ENCODE measurements around the gene DDX1.
"Not testable (repeated sequence)": the region's sequence is repeated elsewhere in the genome, so short reads cannot be mapped to it uniquely, and the experiment has no call there.

Gene DDX1

DNA sequence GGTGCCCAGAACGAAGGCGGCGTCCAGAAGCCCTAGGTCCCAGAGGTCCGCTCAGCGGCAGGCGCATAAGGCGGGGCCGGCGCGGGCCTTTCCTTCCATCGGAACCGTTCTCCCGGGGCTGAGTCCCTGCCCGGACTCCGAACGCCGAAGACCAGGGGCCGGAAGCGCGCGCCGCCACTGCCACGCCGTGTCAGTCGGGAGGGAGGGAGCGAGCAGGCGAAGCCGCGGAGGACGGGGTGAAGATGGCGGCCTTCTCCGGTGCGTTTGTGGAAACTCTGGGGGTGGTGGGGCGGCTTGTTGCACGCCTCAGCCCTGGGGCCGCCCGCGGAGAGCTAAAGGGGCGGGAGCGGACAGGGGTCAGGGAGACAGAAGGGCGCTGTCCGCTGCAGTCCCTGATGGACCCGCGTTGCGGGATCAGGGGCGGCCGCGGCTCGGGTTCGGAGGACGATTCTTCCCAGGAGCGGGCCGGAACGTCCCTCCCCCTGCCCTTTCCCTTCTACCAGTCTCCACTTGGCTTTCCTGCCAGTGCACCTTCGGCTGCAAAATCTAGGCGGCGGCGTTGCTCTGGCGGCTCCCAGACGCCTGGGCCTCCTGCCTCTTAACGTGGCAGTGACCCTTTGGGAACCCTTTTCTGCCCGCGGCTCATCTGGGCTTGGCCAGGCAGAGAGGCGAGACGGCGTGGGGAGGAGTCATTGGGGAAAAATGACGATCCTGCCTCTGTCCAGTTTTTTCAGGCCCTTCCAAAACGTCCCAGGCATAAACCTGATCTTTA is at the start of gene DDX1:
Gene DDX1 (plus strand): TSS at position 177 of the 772 bp plus-strand sequence. CDS start 66 bp downstream, at position 243.
- DNase-seq (ENCODE audit: low spot score): peak; percentile 82

DNA sequence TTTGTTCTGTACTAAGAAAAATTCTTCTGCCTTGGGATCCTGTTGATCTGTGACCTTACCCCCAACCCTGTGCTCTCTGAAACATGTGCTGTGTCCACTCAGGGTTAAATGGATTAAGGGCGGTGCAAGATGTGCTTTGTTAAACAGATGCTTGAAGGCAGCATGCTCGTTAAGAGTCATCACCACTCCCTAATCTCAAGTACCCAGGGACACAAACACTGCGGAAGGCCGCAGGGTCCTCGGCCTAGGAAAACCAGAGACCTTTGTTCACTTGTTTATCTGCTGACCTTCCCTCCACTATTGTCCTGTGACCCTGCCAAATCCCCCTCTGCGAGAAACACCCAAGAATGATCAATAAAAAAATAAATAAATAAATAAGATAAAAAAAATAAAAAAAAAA is 49.4 kb upstream of the DDX1 start:
- not testable (repeated sequence) for DNase-seq (ENCODE audit: low spot score)

DNA sequence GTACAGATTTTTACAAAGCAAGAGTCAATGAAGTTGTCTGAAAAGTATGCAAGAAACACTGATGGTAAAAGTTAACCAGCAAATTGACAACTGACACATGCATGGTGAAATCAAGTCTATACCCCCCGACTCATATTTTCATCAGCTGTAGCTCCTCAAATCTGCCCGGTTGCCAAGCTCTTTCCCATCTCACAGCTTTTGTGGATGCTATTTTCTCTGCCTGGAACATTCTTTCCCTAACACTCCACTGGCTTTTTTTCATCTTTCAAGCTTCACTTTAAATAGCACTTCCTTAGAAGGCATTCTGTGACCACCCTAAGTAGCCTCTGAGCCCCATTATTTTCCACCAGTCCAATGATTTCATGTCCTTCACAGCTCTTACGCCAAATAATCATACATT is 48.6 kb upstream of the DDX1 start:
- DNase-seq (ENCODE audit: low spot score): no peak

DNA sequence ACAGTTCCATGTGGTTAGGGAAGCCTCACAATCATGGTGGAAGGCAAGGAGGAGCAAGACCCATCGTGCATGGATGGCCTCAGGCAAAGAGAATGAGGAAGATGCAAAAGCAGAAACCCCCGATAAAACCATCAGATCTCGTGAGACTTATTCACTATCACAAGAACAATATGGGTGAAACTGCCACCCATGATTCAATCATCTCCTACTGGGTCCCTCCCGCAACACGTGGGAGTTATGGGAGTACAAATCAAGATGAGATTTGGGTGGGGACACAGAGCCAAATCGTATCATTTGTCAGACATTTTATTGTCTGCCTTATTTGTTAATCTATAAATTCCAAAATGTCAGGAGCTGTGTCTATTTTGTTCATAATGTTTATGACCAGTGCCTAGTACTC is 48.1 kb upstream of the DDX1 start:
- DNase-seq (ENCODE audit: low spot score): no peak

DNA sequence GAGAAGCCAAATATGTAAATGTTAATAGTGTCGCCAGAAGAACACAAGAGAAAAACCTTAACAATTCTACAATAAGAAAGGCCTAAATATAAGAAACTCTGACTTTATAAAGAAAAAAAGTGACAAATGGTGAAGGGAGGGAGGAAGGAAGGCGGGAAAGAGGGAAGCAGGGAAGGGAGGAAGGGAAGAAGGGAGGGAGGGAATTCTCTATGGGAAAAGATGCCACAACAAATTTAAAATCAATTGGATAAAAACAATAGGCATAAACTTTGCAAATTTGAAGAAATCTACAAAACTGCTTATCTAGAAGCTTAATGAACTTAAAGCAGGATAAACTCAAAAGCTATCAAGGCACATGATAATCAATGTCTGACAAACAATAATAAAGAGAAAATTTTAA is 47.4 kb upstream of the DDX1 start:
- DNase-seq (ENCODE audit: low spot score): no peak

DNA sequence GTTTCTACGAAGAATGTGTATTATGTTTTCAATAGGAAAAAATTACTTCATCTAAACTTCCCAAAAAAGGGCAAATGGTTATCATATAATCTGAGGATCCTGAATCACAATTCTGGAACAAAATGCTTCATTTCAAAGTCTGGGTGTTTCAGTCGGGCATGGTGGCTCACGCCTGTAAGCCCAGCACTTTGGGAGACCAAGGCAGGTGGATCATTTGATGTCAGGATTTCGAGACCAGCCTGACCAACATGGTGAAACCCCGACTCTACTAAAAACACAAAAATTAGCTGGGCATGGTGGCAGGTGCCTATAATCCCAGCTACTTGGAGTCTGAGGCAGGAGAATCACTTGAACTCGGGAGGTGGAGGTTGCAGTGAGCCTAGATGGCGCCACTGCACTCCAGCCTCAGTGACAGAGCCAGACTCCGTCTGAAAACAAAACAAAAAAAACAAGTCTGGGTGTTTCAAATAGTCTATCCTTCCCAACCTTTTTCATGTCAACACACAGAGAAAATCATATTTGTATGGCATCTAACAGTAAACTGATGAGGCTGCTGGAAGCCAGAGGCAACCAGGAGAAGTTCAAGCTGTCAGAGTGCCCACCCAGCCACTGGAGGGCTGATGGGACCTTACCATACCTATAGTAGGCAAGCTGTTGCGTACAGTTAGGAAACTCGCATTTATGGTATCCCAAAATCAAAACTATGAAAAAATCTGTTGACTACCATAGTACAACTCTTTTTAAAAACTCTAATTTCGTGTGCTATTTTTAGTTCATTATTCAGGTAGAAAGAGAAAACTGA is 45.2 kb upstream of the DDX1 start:
- DNase-seq (ENCODE audit: low spot score): no peak

DNA sequence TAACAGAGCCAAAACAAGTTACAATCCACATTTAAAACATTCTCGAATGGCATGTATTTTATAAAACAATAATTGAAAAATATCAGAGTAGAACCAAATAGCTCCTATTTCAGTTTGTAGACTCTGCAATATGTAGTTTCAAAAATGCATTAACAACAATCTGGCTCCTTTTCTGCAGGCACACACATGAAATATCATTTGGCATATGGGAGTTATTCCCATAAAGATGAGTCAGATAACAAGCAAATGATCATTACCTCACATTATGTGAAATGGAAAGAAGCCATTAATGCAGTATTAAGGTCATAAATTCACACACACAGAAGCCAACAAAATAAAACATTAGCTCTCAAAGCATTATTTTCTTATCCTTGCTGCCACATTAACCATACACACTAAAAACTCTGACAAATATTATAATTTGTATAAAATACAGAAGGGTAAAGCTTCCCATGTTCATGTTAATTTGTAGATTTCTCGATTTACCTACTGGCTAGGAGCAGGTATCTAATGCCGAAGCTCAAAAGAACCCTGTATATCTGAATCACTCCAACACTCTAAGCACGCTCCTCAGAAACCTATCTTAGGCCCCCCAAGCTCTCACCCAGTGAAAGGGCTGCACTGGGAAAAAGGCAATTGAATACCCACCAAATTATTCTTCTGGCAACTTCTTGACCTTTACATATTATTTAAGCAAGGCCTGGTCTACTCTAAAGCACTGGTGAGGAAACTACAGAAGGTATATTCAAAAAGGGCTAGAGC is 44.4 kb upstream of the DDX1 start:
- no peak for DNase-seq (ENCODE audit: low spot score)

DNA sequence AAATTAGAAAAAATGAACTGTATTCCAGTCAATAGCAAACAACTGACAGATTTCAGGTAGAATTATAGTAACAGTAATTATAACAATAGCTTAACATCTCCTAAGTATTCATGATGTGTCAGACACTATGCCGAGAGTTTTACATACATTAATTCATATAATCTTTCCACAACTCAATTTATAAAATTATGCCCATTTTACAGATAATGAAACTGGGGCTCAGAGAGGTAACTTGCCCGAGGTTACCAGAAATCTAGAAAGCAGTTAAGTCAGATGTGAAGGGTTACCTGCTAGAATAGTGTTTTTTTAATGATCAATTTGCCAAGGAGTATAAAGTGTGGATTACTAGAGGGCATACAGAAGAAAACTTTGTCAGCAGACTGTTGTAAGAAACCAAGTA is 42.7 kb upstream of the DDX1 start:
- DNase-seq (ENCODE audit: low spot score): no peak

DNA sequence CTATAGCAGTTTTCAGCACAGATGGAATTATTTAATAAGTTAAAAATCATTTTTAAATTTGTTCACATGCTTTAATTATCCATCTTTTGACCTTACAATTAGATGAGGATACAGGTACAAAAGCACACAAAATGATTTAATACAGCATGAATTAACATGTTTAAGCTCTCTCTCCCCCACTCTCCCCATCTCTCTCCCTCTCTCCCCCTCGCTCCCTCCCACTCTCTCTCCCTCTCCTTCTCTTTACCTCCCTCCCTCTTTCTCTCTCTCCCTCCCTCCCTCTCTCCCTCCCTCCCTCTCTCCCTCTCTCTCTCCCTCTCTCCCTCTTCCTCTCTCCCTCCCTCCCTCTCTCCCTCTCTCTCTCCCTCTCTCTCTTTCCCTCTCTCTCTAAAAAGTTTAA is 38.1 kb upstream of the DDX1 start:
- no peak for DNase-seq (ENCODE audit: low spot score)

DNA sequence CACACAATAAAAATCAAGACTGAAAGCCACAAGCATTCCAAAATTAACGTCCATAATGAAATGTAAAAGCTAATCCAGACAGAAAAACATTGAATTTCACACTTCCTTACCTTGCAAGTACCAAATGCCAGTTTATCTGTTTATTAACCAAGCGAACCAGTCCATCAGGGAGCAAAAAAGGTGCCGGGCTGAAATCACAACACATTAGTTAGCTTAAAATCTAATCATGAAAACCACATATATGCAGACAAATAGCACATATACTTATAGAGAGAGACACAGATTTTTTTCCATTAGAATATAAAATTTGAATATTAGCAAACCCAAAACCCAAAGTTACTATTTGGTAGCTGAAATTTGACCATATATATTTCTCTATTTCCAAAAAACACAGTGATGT is 37.7 kb upstream of the DDX1 start:
- no peak for DNase-seq (ENCODE audit: low spot score)

DNA sequence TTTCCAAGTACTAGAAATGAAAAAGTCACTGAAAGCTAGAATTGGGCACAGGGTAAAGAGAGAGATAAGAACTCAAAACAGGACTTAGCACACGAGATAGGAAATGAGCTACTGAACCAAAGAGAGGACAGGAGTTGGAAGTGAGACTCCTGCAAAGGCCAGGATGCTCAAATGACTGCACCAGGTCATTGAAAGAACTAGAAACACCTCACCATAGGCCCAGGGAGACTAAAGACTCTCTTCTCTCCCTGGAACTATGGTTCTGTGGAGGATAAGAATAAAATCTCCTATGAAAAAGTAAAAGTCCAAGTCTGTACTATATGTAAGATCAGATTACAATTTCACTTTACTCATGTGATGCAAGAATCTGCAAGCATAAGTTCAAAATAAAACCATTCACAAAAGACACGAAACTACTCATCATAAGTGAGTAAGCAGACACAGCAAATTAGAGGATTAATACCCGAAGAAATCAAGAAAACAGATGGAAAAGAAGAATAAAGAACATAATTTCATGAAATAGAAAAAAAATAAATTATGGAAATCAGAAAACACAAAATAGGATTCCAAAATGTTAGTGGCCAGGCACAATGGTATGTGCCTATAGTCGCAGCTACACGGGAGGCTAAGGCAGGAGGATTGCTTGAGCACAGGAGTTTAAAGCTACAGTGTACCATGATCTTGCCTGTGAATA is 37.0 kb upstream of the DDX1 start:
- DNase-seq (ENCODE audit: low spot score): no peak

DNA sequence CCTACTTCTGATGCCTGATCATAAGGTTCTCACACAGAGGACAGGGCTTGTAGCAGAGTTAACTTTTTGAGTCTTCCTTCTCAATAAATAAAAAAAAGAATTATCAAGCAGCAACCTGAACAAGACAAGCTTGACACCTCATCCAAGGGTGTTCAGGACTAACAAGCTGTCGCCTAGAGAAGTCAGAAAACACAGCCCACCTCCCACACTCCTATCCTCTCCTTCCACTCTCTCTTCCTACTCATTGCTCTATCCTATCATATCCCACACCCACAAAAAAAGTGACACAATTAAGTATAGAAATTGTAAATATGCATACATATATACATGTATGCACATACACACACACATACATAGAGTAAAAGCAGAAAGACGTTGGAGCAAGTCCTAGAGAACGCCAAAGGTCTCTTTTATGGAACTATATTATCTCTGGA is 35.9 kb upstream of the DDX1 start:
- DNase-seq (ENCODE audit: low spot score): no peak

DNA sequence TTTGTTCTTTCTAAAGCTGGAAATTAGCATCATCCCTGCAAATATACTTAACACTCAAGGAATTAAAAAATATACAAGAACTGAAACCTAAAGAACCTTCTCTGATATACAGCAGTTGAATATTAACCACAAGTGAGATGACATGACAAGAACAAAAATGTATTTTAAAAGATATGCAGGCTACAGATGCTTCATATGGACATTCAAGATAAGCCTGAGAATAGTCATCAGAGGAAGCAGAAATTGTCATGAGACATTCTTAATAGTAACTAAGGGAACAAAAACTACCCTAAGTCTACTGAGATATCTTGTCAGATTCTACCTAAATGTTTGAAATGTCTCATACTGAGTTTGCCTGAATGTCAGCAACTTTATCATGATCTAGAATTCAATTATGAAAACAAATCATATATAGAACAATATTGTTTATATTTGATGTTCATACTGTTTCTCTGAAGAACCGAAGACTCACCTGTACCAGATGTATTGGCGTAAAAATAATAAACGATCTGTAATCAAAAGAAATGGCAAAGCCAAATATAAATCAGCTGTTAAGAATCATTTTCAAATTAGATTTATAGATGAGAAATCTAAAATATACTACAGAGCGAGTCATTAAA is 35.2 kb upstream of the DDX1 start:
- DNase-seq (ENCODE audit: low spot score): no peak

DNA sequence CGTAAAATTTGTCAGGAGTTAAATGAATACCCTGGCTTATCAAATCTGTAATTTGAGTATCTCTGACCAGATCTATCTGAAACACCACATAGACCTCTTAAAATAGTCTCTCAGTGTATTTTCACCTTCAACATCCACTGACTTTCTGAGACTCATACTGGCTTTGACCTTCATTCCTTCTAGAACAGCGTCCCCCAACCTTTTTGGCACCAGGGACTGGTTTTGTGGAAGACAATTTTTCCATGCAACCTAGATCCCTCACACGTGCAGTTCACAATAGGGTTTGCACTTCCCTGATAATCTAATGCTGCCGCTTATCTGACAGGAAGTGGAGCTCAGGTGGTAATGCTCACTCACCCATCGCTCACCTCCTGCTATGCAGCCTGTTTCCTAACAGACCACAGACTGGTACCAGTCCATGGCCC is 33.8 kb upstream of the DDX1 start:
- DNase-seq (ENCODE audit: low spot score): no peak

DNA sequence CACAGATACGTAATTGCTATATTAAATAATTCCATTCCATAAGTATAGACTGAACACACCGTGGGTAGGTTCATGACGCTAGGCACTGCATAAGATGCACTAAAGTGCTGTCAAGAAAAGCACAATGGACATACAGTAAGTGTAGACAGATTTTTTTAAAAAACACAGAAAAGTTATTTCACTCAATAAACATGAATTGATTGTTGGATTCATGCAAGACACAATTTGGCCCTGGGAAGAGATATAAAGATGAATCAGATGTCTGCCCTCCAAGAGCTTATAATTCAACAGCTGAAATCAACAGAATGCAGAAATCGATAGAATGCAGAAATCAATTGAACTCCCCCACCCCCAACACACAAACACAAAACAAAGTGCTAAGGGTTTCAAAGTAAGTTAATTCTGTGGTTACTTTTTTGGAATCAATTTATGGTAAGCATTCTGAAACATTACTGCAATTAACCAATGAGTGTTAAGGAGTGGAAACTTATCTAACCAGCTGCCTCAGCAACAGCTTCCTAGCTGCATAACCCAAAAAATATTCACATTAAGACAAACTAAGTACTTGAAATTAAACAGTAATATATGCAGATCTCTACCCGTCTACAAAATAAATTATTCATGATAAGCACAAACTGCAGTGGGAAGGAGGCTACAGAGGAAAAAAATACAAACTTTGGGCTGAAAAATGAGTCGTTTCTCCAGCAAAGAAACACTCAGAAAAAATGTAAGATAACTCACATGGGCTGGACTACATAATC is 32.1 kb upstream of the DDX1 start:
- DNase-seq (ENCODE audit: low spot score): no peak

DNA sequence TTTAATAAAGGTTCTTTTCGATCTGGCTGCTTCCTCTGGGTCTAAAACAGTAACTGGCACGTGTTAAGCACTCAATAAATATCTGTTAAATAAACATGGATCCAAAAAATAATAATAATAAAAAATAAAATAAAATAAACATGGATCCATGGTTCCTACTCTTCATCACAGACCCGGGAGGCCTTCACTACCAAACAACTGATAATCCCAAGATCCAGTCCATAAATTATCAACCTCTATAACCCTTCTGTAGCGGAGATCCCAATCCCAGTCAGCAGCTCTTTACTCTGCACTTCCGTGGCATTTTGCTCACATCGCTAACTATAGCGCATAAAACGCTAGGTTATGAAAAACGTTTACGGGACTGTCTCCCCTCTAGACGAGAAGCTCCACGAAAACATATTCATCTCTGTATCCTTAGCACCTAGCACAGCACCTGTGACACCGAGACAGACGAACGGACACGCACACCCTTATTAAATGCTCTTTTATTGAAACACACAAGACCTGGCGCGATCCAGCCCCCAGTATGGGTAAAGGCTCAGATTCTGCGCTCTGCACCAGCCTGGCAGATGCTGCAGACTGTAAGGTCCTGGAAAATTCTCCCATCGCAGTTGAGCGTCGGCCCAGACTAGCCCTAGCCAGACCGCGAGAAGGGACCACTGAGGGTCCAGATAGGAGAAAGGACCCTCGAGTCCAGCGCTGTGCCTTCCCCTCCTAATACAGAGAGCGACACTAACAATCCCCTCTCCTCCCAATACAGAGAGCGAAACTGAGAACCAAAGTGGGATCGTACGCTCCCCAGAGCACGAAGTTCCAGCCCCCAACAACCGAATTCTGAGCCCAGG is 31.3 kb upstream of the DDX1 start:
- peak; percentile 31 for DNase-seq (ENCODE audit: low spot score)

DNA sequence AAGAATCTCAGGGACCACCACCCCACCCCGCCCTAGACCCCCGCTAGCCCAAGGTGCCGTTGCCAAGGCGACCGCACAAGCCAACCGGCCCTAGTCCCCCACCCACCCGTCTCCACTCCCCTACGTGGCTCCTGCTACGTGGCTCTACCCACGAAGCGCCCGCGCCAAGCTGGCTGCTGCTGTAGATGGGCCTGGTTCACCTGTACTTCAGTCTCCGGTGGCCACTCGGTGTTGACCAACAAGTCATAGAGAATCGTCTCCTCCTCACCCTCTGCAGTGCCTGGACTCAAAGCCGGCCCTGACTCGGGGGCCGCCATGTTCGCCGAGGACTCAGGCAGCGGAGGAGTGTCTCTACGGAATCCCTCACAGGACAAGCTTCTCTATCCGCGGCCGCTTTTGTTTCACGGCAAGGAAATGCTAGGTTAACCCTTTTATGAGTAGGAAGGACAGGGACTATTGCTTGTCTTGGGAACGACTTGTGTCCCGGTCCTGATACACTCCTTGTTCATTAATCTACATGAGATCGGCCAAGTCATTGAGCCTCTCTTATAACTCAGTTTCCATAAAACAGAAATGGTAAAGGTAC is 30.6 kb upstream of the DDX1 start, which contains the start of gene NBAS:
Gene NBAS (minus strand): TSS at position 347 of the 586 bp plus-strand sequence. CDS start 30 bp downstream, at position 317.
- DNase-seq (ENCODE audit: low spot score): peak; percentile 94

DNA sequence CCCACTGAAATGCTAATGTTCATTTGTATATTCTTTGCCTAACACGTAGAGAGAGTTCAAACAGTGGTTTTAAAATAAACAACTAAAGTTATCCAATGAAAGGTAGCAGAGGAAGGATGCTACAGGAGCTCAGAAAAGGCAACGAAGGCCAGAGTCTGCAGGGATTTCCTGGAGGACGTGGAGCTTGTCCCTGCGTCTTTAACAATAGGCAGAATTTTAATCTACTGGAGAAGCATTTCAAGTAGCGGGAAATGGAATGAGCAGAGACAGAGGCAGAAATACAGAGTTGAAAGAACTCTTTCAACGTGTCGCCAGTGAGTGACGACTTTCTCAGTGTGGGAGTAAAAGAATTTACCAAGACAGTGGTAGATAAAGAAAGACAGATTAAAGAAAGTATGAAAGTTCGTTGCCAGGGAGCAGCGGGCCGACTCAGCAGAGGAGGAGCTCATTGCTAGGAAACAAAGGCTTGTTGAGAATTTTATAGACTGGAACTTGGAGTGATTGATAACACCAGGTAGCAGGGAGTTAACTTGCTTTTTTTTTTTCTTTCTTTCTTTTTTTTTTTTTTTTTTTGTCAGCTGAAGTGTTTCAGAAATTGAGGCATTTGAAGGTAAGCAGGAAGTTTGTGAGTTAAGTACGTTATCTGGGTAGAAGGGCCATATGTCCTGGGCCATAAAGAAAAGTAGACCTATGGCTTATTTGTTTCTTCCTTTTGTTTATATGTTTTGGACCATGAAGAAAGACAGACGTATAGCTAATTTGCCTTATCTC is 29.9 kb upstream of the DDX1 start:
- DNase-seq (ENCODE audit: low spot score): peak; percentile 3

Data from cerebellar cortex (tissue), 1 donor.